NCI-H446 (cell line): ENCODE results near the gene SYAP1.
"Not testable (repeated sequence)": the region's sequence is repeated elsewhere in the genome, so short reads cannot be mapped to it uniquely, and the experiment has no call there.

Experiments
- DNase-seq, 2 experiments: peaks; one replicate each; lab custom pipeline; 2025; lab: John Stamatoyannopoulos, UW

SYAP1 gene

DNA sequence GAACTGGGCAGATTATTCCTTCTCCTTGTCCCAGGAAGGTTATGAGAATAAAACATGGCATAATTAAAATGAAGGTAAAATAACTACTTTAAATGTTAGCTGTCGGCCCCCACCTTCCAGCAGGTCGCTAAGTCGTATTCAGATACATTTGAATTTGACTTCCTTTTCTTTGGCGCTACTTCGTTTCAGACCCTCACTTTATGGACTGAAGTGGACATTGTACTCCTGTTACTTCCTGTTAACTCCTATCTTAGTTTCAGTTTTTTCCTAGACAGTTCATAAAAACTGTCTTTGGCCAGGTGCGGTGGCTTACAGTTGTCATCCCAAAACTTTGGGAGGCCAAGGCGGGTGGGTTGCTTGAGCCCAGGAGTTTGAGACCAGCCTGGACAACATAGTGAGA, 5.7 kb downstream of the SYAP1 start:
- DNase-seq, result no peak

- not testable (repeated sequence) for DNase-seq
Measured at GRCh38 chrX:16726347-16726988, 7.1 kb downstream of the SYAP1 start.

GRCh38 chrX:16727637-16728036, 8.2 kb downstream of the SYAP1 start:
- no peak for DNase-seq

- DNase-seq, result no peak
Measured at GRCh38 chrX:16730450-16730849, 11.0 kb downstream of the SYAP1 start.

- DNase-seq, result no peak
Measured at GRCh38 chrX:16733013-16733412, 13.6 kb downstream of the SYAP1 start.

DNA sequence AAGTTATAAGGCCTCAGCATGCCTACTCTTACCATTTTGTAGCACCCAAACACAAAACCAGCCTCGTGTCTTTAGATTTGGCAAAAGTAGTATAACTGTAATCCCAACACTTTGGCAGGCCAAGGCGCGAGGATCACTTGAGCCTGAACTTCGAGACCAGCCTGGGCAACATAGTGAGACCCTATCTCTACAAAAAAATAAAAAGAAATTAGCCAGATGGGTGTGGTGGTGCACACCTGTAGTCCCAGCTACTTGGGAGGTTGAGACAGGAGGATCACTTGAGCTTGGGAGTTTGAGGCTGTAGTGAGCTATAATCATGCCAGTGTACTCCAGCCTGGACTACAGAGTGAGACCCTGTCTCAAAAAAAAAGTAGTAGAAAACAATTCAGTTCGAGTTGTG, 17.6 kb downstream of the SYAP1 start:
- no peak for DNase-seq

- no peak for DNase-seq
Measured at GRCh38 chrX:16739574-16739973, 20.2 kb downstream of the SYAP1 start.

- no peak for DNase-seq
Measured at GRCh38 chrX:16743604-16744325, 24.4 kb downstream of the SYAP1 start.

GRCh38 chrX:16745102-16745501, 25.7 kb downstream of the SYAP1 start:
- DNase-seq, result no peak

- DNase-seq, result no peak
Measured at GRCh38 chrX:16745659-16746058, 26.2 kb downstream of the SYAP1 start.

GRCh38 chrX:16748425-16748824, 29.0 kb downstream of the SYAP1 start:
- no peak for DNase-seq

- DNase-seq, result no peak
Measured at GRCh38 chrX:16750136-16750535, 30.7 kb downstream of the SYAP1 start.

GRCh38 chrX:16754019-16754418, 34.6 kb downstream of the SYAP1 start:
- DNase-seq, result no peak

DNA sequence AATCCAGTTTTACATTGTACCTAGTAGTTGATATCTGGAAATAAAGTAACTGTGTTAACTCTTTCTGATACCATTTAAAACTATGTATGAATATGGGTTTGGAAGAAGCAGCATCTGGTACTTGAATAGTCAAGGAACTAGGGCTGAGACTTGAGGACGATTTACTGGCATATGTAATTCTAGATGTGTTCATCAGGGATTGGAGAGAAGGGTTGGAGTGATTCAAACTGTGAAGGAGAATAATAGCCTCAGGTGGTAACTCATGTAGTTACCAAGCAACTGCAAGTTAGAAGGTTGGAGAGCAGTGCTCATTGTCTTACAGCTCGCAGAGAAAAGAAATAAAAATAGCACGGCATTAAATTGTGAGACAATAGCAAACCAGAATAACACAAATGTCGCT, 37.3 kb downstream of the SYAP1 start:
- DNase-seq, result no peak

DNA sequence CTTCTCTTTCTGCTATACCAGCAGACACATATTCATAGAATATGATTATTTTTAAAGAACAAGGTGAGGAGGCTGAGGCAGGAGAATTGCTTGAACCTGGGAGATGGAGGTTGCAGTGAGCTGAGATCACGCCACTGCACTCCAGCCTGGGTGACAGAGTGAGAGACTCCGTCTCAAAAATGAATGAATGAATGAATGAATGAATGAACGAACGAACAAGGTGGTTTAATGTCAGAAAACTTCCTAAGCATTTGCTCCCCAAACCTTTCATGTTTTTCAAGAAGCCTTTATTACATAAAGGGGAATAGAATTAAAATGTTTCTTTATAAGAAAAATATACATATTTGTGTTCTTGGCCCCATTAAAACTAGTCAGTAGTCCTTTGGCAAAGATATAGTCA, 42.1 kb downstream of the SYAP1 start:
- DNase-seq, result not testable (repeated sequence)

DNA sequence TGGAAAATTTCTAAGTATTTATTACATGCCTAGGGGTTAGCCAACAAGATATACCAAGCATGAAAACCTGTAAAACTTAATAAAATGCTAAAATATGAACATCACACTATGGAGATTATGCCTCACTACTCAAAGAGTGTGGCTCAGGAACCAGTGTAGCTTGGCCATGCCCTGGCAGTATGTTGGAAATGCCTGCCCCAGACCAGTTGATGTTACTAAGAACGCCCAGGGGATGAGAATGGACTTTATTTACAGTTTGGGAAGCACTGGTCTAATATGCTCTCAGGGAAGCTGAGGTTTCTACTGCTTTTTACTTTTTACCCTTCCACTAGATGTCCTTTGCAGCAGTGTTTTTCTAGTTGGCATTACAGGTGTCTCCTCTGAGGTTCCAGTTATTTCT, 43.2 kb downstream of the SYAP1 start:
- no peak for DNase-seq

GRCh38 chrX:16765594-16765993, 46.2 kb downstream of the SYAP1 start:
- DNase-seq, result no peak

DNA sequence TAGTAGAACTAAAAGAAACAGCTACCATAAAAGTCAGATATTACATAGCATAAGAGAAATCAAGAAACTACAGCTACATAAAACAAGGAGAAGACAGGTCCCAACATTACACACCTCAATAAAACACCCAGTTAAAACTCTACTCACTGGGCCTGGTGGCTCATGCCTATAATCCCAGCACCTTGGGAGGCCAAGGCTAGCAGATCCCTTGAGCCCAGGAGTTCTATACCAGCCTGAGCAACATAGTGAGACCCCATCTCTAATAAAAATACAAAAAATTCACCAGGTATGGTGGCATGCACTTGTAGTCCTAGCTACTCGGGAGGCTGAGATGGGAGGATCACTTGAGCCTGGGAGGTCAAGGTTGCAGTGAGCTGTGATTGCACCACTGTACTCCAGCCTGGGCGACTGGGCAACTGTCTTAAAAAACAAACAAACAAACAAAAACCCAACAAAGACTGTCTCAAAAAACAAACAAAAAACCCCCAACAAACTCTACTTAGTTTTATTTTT, 51.6 kb downstream of the SYAP1 start:
- DNase-seq, result no peak

GRCh38 chrX:16771483-16772398, 52.3 kb downstream of the SYAP1 start:
- DNase-seq, result peak in 1 of 2 experiments; percentile 60

DNA sequence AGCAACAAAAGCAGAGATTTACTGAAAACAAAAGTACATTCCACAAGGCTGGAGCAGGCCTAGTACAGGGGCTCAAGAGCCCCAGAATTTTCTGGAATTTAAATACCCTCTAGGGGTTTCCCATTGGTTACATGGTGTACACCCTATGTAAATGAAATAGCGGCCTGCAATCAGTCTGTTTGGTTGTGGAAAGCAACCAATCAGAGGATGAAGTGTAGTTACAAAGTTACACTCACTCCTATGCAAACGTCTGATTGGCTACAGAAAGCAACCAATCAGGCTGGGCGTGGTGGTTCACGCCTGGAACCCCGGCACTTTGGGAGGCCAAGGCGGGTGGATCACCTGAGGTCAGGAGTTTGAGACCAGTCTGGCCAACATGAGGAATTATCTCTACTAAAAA, 53.0 kb downstream of the SYAP1 start:
- no peak for DNase-seq

- DNase-seq, result no peak
Measured at GRCh38 chrX:16774746-16775145, 55.3 kb downstream of the SYAP1 start.

DNA sequence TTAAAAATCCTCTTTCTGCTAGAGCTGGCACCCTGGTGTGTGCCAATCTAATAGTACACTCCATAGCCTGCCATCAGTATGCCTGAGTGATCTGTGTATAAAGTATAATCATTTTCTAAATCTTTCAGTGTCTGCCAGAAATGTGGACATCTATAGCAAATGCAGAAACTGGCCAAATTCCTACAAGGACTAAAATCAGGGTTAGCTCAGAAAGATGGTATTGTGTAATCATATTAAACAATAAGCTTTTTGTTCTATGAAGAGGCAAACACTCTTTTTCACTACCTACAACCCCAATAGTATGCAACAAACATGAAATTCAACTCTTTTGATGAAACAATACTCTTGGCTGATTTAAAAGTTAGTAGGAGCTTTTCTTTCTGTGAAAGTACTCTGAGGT, 59.1 kb downstream of the SYAP1 start:
- DNase-seq, result no peak

GRCh38 chrX:16778993-16779392, 59.6 kb downstream of the SYAP1 start:
- DNase-seq, result no peak
